ENCODE results near the gene CREB1. TPM values are rescaled to one million over a fixed set of nuclear protein-coding genes. Genes with fewer than 3 reads are reported as not detected.

Gene CREB1
- total and polyA plus RNA-seq, 10 of the 15 experiments (the other 5 are each of a cell fraction or from before 2014, with no cell fraction given): 13.4 to 76.9 (median 39.5) TPM

DNA sequence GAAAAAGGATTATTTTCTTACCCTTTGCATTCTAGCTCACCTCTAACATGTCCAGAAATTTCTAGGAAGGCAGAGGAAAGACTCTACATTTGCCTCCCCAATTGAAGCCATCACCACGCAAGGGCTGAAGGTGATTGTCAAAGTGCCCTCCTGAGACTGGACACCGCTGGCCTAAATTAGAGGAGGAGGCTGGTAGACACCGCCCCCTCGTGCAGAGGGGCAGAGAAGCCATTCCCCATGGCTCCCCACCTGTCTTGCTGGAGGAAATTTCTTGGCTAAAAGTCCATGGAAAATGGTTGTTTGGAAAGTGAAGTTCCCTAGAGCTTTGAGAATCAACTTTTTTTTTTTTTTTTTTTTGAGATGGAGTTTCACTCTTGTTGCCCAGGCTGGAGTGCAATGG lies 31.3 kb upstream of the CREB1 start (continued):
- TF ChIP-seq TBL1XR1 (IDR thresholded peaks at IDR 0.05; ENCODE audit: low read depth, low read length) (no peak), SRF (IDR thresholded peaks at IDR 0.05; ENCODE audit: low read depth in 2 of 2, low read length in 2 of 2) (no peak), GATAD2B (conservative IDR thresholded peaks at IDR 0.05; ENCODE audit: low read depth) (no peak), CEBPZ (IDR thresholded peaks at IDR 0.05; ENCODE audit: low read depth, low read length) (no peak), SIX5 (IDR thresholded peaks at IDR 0.05; ENCODE audit: low read depth, low read length, severe bottlenecking) (no peak), CBX3 (IDR thresholded peaks at IDR 0.05; ENCODE audit: borderline replicate concordance, low read depth) (no peak), RAD51 (IDR thresholded peaks at IDR 0.05) (no peak)
- TF ChIP-seq, protein P1, sequence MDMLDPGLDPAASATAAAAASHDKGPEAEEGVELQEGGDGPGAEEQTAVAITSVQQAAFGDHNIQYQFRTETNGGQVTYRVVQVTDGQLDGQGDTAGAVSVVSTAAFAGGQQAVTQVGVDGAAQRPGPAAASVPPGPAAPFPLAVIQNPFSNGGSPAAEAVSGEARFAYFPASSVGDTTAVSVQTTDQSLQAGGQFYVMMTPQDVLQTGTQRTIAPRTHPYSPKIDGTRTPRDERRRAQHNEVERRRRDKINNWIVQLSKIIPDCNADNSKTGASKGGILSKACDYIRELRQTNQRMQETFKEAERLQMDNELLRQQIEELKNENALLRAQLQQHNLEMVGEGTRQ (IDR thresholded peaks at IDR 0.05; ENCODE audit: borderline replicate concordance, low read depth, low read length): no peak
- TF ChIP-seq, protein P2, sequence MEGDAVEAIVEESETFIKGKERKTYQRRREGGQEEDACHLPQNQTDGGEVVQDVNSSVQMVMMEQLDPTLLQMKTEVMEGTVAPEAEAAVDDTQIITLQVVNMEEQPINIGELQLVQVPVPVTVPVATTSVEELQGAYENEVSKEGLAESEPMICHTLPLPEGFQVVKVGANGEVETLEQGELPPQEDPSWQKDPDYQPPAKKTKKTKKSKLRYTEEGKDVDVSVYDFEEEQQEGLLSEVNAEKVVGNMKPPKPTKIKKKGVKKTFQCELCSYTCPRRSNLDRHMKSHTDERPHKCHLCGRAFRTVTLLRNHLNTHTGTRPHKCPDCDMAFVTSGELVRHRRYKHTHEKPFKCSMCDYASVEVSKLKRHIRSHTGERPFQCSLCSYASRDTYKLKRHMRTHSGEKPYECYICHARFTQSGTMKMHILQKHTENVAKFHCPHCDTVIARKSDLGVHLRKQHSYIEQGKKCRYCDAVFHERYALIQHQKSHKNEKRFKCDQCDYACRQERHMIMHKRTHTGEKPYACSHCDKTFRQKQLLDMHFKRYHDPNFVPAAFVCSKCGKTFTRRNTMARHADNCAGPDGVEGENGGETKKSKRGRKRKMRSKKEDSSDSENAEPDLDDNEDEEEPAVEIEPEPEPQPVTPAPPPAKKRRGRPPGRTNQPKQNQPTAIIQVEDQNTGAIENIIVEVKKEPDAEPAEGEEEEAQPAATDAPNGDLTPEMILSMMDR (IDR thresholded peaks at IDR 0.05 in 2 of 3, conservative IDR thresholded peaks at IDR 0.05 in 1 of 3; ENCODE audit: control insufficient read depth in 2 of 3, extremely low read depth in 1 of 3, insufficient read depth in 1 of 3, low read depth in 3 of 3, low read length in 3 of 3): no peak
